Kidney (tissue), 14 donors: ENCODE measurements around the gene SPOCK1. TPM values are rescaled to one million over a fixed set of nuclear protein-coding genes. Genes with fewer than 3 reads are reported as not detected.

Source experiments
- DNase-seq, 5 donors: peaks; one replicate each; pipeline ENCODE4 v3.0.0-alpha.2; 2013 to 2020
- FAIRE-seq: peaks from 2 replicates; lab custom pipeline; 2012; peaks lifted over from hg19 to GRCh38; lab: Jason Lieb, UNC
- H3K27ac ChIP-seq, 2 donors: one replicate each; pipeline ENCODE4 v1.7.0; 2013; ENCODE audit warnings: low read depth in 2 of 2, low read length in 2 of 2, inconsistent platforms in 1 of 2
- H3K27me3 ChIP-seq: one replicate; pipeline ENCODE4 v1.7.1; 2013; ENCODE audit warnings: low read length, inconsistent platforms; ENCODE audit not compliant: control insufficient read depth, insufficient read depth
- H3K36me3 ChIP-seq, 3 donors: one replicate each; pipeline versions ENCODE4 v1.7.0 to v1.7.1; 2013; ENCODE audit warnings: low read length in 3 of 3, control low read depth in 1 of 3, inconsistent platforms in 1 of 3; ENCODE audit not compliant: insufficient read depth in 3 of 3, control insufficient read depth in 2 of 3
- H3K4me1 ChIP-seq, 3 donors: one replicate each; pipeline versions ENCODE4 v1.7.0 to v1.7.1; 2013; ENCODE audit warnings: low read length in 3 of 3, inconsistent platforms in 1 of 3, low read depth in 1 of 3; ENCODE audit not compliant: control insufficient read depth in 2 of 3, insufficient read depth in 2 of 3
- H3K4me3 ChIP-seq, 3 donors: one replicate each; pipeline versions ENCODE4 v1.7.0 to v1.8.1; 2013; ENCODE audit warnings: low read length in 3 of 3, control low read depth in 1 of 3, inconsistent platforms in 1 of 3
- H3K9ac ChIP-seq, 3 donors: one replicate each; pipeline versions ENCODE4 v1.7.0 to v1.7.1; 2013; ENCODE audit warnings: low read length in 3 of 3, control low read depth in 1 of 3, inconsistent platforms in 1 of 3
- H3K9me3 ChIP-seq, 3 donors: one replicate each; pipeline versions ENCODE4 v1.7.0 to v1.7.1; 2013; ENCODE audit warnings: low read length in 3 of 3, control low read depth in 1 of 3, inconsistent platforms in 1 of 3; ENCODE audit not compliant: control insufficient read depth in 2 of 3, insufficient read depth in 1 of 3
- intact Hi-C: fragments of 100-400 bp; cut with DNase I; formaldehyde crosslinking; loops from one replicate; pipeline ENCODE4 v1.11.1; 2022
- polyA plus RNA-seq: library from polyadenylated mRNA; stranded (reverse); fragments of 350-450 nt; fragmentation: Illumina TruSeq; extraction: RNeasy Lipid Tissue Mini Kit (QIAGEN cat#74804); gene quantifications from one replicate; pipeline ENCODE4 v1.2.3, GENCODE V29; 2014; ENCODE audit warnings: low read depth, low replicate concordance; ENCODE audit not compliant: insufficient read depth
- total RNA-seq: library from RNA; stranded (reverse); fragmentation: NEBNext Ultra II Directional; extraction: Animal tissue kit (Norgen Biotek cat#: 25700); gene quantifications from one replicate; pipeline ENCODE4 v1.2.1, GENCODE V29; 2021
- TF ChIP-seq, protein P1 (sequence below): IDR thresholded peaks from 3 replicates; pipeline ENCODE4 v1.5.1; 2012; ENCODE audit warnings: mild to moderate bottlenecking, moderate library complexity, borderline replicate concordance; ENCODE audit not compliant: insufficient read depth; ENCODE audit errors: extremely low read depth
- donor health status: control.
- donor health status: control.
- donor health status: control.
- donor health status: control.
- donor health status: control.
- donor health status: DM: yes; HTN: yes; CAD: no.
- donor health status: Normal renal cell carcinoma (clear cell type).

SPOCK1 gene
- total and polyA plus RNA-seq, 2 donors from 2014 or later, result 15.7 to 32.8 TPM

DNA sequence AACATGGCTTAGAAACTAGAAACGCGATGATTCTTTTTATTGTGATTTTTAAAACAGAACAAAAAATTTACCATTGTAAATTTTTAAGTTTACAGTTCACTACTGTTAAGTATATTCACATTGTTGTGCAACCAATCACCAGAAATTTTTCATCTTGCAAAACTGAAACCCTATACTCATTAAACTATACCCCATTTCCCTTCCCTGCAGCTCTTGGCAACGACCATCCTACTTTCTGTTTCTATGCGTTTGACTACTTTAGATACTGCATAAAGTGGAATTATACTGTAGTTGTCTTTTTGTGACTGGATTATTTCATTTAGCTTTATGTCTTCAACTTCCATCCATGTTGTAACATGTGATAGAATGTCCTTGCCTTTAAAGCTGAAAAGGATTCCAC, 52.5 kb downstream of the SPOCK1 start:
- DNase-seq, result no peak
- no peak for FAIRE-seq
- Histone ChIP-seq H3K27me3 (no peaks in the 10 kb centered on the region), H3K4me1 (no peaks in the 10 kb centered on the region), H3K9me3 (no peaks in the 10 kb centered on the region), H3K4me3 (no peak overlapping the region), H3K9ac (no peak overlapping the region), H3K36me3 (no peaks in the 10 kb centered on the region), H3K27ac (no peak overlapping the region)
- intact Hi-C loops, result no loop called here
- TF ChIP-seq, protein P1, sequence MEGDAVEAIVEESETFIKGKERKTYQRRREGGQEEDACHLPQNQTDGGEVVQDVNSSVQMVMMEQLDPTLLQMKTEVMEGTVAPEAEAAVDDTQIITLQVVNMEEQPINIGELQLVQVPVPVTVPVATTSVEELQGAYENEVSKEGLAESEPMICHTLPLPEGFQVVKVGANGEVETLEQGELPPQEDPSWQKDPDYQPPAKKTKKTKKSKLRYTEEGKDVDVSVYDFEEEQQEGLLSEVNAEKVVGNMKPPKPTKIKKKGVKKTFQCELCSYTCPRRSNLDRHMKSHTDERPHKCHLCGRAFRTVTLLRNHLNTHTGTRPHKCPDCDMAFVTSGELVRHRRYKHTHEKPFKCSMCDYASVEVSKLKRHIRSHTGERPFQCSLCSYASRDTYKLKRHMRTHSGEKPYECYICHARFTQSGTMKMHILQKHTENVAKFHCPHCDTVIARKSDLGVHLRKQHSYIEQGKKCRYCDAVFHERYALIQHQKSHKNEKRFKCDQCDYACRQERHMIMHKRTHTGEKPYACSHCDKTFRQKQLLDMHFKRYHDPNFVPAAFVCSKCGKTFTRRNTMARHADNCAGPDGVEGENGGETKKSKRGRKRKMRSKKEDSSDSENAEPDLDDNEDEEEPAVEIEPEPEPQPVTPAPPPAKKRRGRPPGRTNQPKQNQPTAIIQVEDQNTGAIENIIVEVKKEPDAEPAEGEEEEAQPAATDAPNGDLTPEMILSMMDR, result no peak

GRCh38 chr5:137446151-137446550, 53.0 kb downstream of the SPOCK1 start:
- Histone ChIP-seq H3K27me3 (no peaks in the 10 kb centered on the region), H3K9ac (no peak overlapping the region), H3K4me3 (no peak overlapping the region), H3K9me3 (no peaks in the 10 kb centered on the region), H3K36me3 (no peaks in the 10 kb centered on the region), H3K27ac (no peak overlapping the region), H3K4me1 (no peaks in the 10 kb centered on the region)
- FAIRE-seq (no peak), DNase-seq (no peak)
- TF ChIP-seq, protein P1, result no peak
- intact Hi-C loops, result no loop called here

DNA sequence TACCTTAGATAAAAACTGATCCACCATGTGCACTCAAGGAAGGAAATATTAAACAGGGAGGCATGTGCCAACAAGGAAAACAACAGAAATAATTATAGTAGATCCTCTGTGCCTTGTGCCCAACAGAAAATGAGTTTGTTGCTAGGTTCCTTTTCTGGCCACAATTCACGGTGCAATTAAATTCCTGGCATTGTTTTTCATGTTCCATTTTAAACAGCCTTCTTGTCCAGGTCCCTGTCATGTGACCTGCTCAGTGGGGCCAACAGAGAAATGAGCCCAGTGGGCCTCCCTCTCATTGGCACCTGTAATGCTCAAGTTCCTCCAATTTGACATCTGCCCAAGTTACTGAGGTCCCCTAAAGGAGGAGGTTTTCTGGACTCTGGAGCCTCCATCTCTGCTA, 56.5 kb downstream of the SPOCK1 start:
- no peaks in the 10 kb centered on the region for H3K4me1 ChIP-seq
- intact Hi-C loops, result no loop called here
- no peak overlapping the region for H3K4me3 ChIP-seq
- no peaks in the 10 kb centered on the region for H3K9me3 ChIP-seq
- no peak overlapping the region for H3K27ac ChIP-seq
- FAIRE-seq (no peak), DNase-seq (no peak)
- peaks cover 4% of the 10 kb centered on the region for H3K27me3 ChIP-seq
- TF ChIP-seq, protein P1, result no peak
- no peaks in the 10 kb centered on the region for H3K36me3 ChIP-seq
- H3K9ac ChIP-seq, result no peak overlapping the region

DNA sequence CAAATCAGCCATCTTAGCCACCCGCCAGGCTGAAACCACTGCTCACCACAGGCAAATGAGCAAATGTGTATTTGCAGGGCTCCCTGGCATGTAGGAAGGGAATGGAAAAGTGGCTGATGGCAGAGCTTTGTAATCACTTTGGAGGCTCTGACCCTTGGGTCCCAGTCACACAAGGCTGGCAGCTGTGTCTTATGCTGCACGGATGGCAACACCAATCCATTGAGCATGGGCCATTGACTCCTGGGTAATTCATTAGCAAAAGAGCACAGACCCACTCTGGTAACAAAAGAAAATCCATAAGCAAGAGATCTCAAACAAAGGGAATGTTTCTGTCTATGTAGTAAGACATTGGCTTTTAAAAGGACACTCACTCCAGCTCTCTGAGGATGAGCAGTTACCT, 57.6 kb downstream of the SPOCK1 start:
- Histone ChIP-seq H3K36me3 (no peaks in the 10 kb centered on the region), H3K4me1 (no peaks in the 10 kb centered on the region), H3K27me3 (peaks cover 4% of the 10 kb centered on the region), H3K9ac (no peak overlapping the region), H3K27ac (no peak overlapping the region), H3K4me3 (no peak overlapping the region), H3K9me3 (no peaks in the 10 kb centered on the region)
- intact Hi-C loops, result no loop called here
- TF ChIP-seq, protein P1, result no peak
- DNase-seq, result peak in 3 of 5 donors; percentile 34 to 62 (median 40)
- no peak for FAIRE-seq
